ENCODE measurements around the gene ZBTB34. TPM values are rescaled to one million over a fixed set of nuclear protein-coding genes. Genes with fewer than 3 reads are reported as not detected.

The ZBTB34 gene, protein sequence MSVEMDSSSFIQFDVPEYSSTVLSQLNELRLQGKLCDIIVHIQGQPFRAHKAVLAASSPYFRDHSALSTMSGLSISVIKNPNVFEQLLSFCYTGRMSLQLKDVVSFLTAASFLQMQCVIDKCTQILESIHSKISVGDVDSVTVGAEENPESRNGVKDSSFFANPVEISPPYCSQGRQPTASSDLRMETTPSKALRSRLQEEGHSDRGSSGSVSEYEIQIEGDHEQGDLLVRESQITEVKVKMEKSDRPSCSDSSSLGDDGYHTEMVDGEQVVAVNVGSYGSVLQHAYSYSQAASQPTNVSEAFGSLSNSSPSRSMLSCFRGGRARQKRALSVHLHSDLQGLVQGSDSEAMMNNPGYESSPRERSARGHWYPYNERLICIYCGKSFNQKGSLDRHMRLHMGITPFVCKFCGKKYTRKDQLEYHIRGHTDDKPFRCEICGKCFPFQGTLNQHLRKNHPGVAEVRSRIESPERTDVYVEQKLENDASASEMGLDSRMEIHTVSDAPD
- total RNA-seq (ENCODE audit: low replicate concordance), result 4.4 and 4.6 TPM in 2 replicates

DNA sequence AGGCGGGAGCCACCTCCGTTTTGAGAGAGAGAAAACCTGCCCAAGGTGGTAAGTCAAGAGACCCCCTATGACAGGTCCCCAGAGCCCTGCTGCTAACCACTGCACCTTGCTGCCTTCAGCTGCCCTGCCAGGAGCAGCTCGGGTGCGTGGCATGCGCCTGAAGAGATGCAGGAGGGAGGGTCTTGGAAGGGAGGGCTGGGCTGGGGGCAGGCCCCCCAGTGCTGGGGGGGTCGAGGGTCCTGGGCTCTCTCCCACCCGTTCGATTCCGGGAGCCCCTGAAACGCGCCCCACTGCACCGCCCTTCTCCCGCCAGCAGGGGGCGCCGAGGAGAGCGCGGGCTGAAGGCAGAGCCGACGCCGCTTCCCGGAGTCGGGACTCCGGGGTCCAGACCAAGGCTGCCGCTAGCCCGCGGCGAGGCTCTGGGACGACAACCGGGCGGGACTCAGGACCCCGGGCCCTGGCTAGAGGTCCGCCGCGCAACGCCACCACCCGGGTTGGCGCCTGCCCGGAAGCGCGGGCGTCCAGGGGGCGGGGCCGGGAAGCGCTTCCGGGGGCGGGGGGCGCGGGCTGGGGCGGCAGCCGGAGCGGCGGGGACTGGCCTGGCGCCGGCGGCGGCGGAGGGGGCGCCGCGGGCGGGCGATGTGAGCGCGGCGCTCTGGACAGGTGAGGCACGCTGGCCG, at the start of gene ZBTB34:
Gene ZBTB34 (plus strand): TSS at position 563 of the 680 bp plus-strand sequence. CDS start 18,761 bp downstream, outside the sequence.

DNA sequence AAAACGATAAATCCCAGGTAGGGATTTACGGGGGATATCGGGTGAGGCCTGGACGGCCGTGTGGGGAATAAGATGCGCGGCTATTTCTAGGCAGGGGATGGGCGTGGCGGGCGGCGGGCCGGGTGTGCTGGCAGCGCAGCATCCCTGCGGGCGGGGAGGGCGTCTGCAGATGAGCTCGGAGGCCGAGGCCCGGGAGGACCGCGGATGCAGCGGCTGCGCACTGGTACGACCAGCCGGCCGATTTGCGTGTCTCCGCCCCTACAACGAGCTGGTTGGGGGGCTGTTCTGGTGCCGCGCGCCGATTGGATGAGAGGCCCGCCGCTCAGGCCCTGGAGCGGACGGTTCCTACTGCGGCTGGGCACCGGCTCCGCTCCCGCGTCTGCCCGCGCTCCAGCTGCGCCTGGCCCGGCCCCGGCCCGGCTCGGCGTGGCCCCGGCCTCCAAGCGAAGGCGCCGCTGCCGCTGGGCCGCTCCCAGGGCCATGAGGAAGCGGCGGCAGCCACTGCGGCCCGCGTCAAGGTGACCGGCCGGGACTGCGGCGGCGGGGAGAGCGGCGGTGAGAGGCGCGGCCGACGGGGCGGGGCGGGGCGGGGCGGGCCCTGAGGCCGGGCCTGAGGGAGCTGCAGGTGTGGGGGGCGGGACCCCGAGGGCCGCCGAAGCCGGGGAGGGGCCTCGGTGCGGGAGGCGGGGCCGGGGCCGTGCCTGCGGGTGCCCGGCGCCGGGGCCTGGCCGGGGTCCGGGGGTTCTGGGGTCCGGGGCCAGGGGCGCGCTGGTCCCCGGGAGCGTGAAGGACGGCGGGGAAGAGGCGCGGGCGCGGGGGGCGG, 54.2 kb downstream of the ZBTB34 start, which contains the start of gene RALGPS1:
Gene RALGPS1 (plus strand): TSS at position 325 of the 823 bp plus-strand sequence. CDS start 47,508 bp downstream, outside the sequence.

Other genes starting within 250 kb of the ZBTB34 start
- gene LMX1B, start 246.7 kb upstream of the ZBTB34 start, total RNA-seq (ENCODE audit: low replicate concordance), result not detected in 2 replicates
- 24.3 and 28.2 TPM in 2 replicates for gene ZBTB43, start 55.6 kb upstream of the ZBTB34 start, total RNA-seq (ENCODE audit: low replicate concordance)
- 0.45 and 2.6 TPM in 2 replicates for gene RALGPS1, start 54.1 kb downstream of the ZBTB34 start, total RNA-seq (ENCODE audit: low replicate concordance)